Endothelial cell of umbilical vein (primary cell): ENCODE measurements around the gene CELSR2. TPM values are rescaled to one million over a fixed set of nuclear protein-coding genes. Genes with fewer than 3 reads are reported as not detected.

Experiments
- BruUV-seq: library from RNA; stranded (reverse); fragments of 400-500 nt; replicated peaks from 2 replicates; lab custom pipeline; 2021; lab: Mats Ljungman, UMichigan
- CTCF ChIA-PET: fragments of 300-600, 350-600 bp; sonication (Branson Sonifier 250); formaldehyde crosslinking; loops from one replicate; lab custom pipeline; 2021; ENCODE audit warnings: antibody characterized with exemption, inconsistent platforms; lab: Charles Lee
- POLR2A ChIA-PET: fragments of 300-600, 350-600 bp; sonication (Branson Sonifier 250); formaldehyde crosslinking; loops from one replicate; lab custom pipeline; 2021; ENCODE audit warnings: antibody characterized with exemption, inconsistent platforms; lab: Charles Lee
- DNase-seq: peaks from one replicate; pipeline ENCODE4 v3.0.0-alpha.2; 2011; ENCODE audit warnings: low read depth, low spot score
- FAIRE-seq: peaks from 2 replicates; lab custom pipeline; 2011; peaks lifted over from hg19 to GRCh38; lab: Jason Lieb, UNC
- H2AFZ ChIP-seq: 2 replicates; pipeline ENCODE4 v1.6.0; 2012; ENCODE audit warnings: low read depth, low read length, control low read depth, inconsistent platforms
- H3K27ac ChIP-seq: 2 replicates; pipeline ENCODE4 v1.5.1; 2011; ENCODE audit warnings: low read depth, mild to moderate bottlenecking, control low read depth, low read length, moderate library complexity; ENCODE audit not compliant: insufficient read depth
- H3K27me3 ChIP-seq, 2 experiments: 2 replicates each; pipeline versions ENCODE4 v1.6.0 to v1.6.1; 2011; ENCODE audit warnings: low read length in 2 of 2, mixed read lengths in 1 of 2; ENCODE audit not compliant: control insufficient read depth in 2 of 2, insufficient read depth in 2 of 2
- H3K36me3 ChIP-seq, 2 experiments: 2 replicates in 1 of 2; 3 replicates in 1 of 2; pipeline ENCODE4 v1.5.1; 2011; ENCODE audit warnings: low read length in 2 of 2, mild to moderate bottlenecking in 1 of 2, moderate library complexity in 1 of 2; ENCODE audit not compliant: control insufficient read depth in 2 of 2, insufficient read depth in 2 of 2; ENCODE audit errors: extremely low read depth in 1 of 2
- H3K4me1 ChIP-seq: 3 replicates; pipeline ENCODE4 v1.5.1; 2011; ENCODE audit warnings: mild to moderate bottlenecking, low read length; ENCODE audit not compliant: control insufficient read depth, insufficient read depth; ENCODE audit errors: extremely low read depth
- H3K4me2 ChIP-seq: 2 replicates; pipeline ENCODE4 v1.6.1; 2011; ENCODE audit warnings: low read length, control low read depth, mixed read lengths; ENCODE audit not compliant: insufficient read depth
- H3K4me3 ChIP-seq, 3 experiments: fragments of 200-600 bp in 1 of 3; sonication (generic), shearing (Covaris generic) in 1 of 3; replicated peaks in 1 of 3; 2 replicates each; pipeline ENCODE4 v1.5.1; 2011 to 2016; ENCODE audit warnings: control low read depth in 3 of 3, low read length in 3 of 3, mild to moderate bottlenecking in 2 of 3, inconsistent platforms in 1 of 3, low read depth in 1 of 3, moderate library complexity in 1 of 3; ENCODE audit not compliant: insufficient read depth in 1 of 3
- H3K79me2 ChIP-seq: 2 replicates; pipeline ENCODE4 v1.6.0; 2012; ENCODE audit warnings: low read length, inconsistent platforms; ENCODE audit not compliant: control insufficient read depth, insufficient read depth
- H3K9ac ChIP-seq: replicated peaks from 2 replicates; pipeline ENCODE3; 2011; ENCODE audit warnings: low read length, control low read depth; ENCODE audit not compliant: insufficient read depth; ENCODE audit errors: extremely low read depth
- H3K9me1 ChIP-seq: replicated peaks from 3 replicates; pipeline ENCODE4 v1.6.0; 2011; ENCODE audit warnings: mild to moderate bottlenecking, low read length; ENCODE audit not compliant: control insufficient read depth, insufficient read depth; ENCODE audit errors: extremely low read depth
- H3K9me3 ChIP-seq: replicated peaks from 2 replicates; pipeline ENCODE4 v1.5.1; 2012; ENCODE audit warnings: low read length, inconsistent platforms; ENCODE audit not compliant: control insufficient read depth, insufficient read depth
- H4K20me1 ChIP-seq: replicated peaks from 2 replicates; pipeline ENCODE3; 2011; ENCODE audit warnings: mild to moderate bottlenecking, low read length; ENCODE audit not compliant: control insufficient read depth, insufficient read depth; ENCODE audit errors: extremely low read depth
- EZH2 ChIP-seq: IDR thresholded peaks from 2 replicates; pipeline ENCODE4 v1.6.1; 2012; ENCODE audit warnings: borderline replicate concordance, low read depth, mild to moderate bottlenecking, moderate library complexity, low read length, inconsistent platforms; ENCODE audit not compliant: severe bottlenecking
- FOS ChIP-seq: IDR thresholded peaks from 2 replicates; pipeline ENCODE4 v1.6.1; 2011; ENCODE audit warnings: mild to moderate bottlenecking, low read length, moderate library complexity, borderline replicate concordance; ENCODE audit not compliant: insufficient read depth
- GATA2 ChIP-seq: IDR thresholded peaks from 2 replicates; pipeline ENCODE4 v1.7.0; 2011; ENCODE audit warnings: low read depth, mild to moderate bottlenecking, moderate library complexity, mixed read lengths, low read length; ENCODE audit not compliant: insufficient read length, insufficient read depth
- JUN ChIP-seq: IDR thresholded peaks from 2 replicates; pipeline ENCODE4 v1.6.1; 2011; ENCODE audit warnings: borderline replicate concordance, low read depth; ENCODE audit not compliant: insufficient read length, insufficient read depth
- MAX ChIP-seq: IDR thresholded peaks from 2 replicates; pipeline ENCODE4 v1.6.1; 2011; ENCODE audit not compliant: insufficient read depth, insufficient read length
- MYC ChIP-seq: IDR thresholded peaks from one replicate; pipeline ENCODE4 v1.6.1; 2011; ENCODE audit warnings: mild to moderate bottlenecking, low read depth, low read length
- POLR2A ChIP-seq: IDR thresholded peaks from 2 replicates; pipeline ENCODE4 v1.6.1; 2012; ENCODE audit warnings: low read depth, mild to moderate bottlenecking, control low read depth, low read length
- POLR2AphosphoS5 ChIP-seq: IDR thresholded peaks from 2 replicates; pipeline ENCODE4 v1.6.1; 2012; ENCODE audit warnings: low read depth, mild to moderate bottlenecking, control low read depth, low read length, moderate library complexity; ENCODE audit not compliant: insufficient read depth
- dilution Hi-C: fragments of 300-500 bp; cut with MboI; formaldehyde crosslinking; loops from one replicate; pipeline ENCODE4 v1.15.0; 2019; ENCODE audit warnings: low sequenced_read_pairs; ENCODE audit not compliant: extremely low pct_ligation_motif_present
- intact Hi-C: fragments of 100-400 bp; cut with micrococcal nuclease; formaldehyde crosslinking; loops from one replicate; pipeline ENCODE4 v1.10.0; 2022
- polyA plus RNA-seq, 4 experiments: library from polyadenylated mRNA; depleted of rRNA in 3 of 4; stranded (reverse) in 3 of 4; unstranded in 1 of 4; fragments of >200 nt; gene quantifications; 2 replicates each; pipeline versions ENCODE4 v1.2.1 to v1.2.3, GENCODE V29; 2011 to 2012; ENCODE audit warnings: missing spikeins in 1 of 4
- total RNA-seq: library from RNA; stranded (reverse); gene quantifications from 2 replicates; pipeline ENCODE4 v1.2.3, GENCODE V29; 2021
- TF ChIP-seq, protein P1 (sequence below), 2 donors: IDR thresholded peaks; 1 replicate in 1 of 2; 2 replicates in 1 of 2; pipeline ENCODE4 v1.5.1; 2011; ENCODE audit warnings: low read length in 2 of 2, mild to moderate bottlenecking in 2 of 2, moderate library complexity in 2 of 2, control low read depth in 1 of 2, inconsistent platforms in 1 of 2, low read depth in 1 of 2; ENCODE audit not compliant: insufficient read depth in 1 of 2; ENCODE audit errors: extremely low read depth in 1 of 2

CELSR2 gene
- total and polyA plus RNA-seq, 2 donors (not counting 3 experiments of a cell fraction or from before 2014, with no cell fraction given): 0.90 to 1.4 TPM

DNA sequence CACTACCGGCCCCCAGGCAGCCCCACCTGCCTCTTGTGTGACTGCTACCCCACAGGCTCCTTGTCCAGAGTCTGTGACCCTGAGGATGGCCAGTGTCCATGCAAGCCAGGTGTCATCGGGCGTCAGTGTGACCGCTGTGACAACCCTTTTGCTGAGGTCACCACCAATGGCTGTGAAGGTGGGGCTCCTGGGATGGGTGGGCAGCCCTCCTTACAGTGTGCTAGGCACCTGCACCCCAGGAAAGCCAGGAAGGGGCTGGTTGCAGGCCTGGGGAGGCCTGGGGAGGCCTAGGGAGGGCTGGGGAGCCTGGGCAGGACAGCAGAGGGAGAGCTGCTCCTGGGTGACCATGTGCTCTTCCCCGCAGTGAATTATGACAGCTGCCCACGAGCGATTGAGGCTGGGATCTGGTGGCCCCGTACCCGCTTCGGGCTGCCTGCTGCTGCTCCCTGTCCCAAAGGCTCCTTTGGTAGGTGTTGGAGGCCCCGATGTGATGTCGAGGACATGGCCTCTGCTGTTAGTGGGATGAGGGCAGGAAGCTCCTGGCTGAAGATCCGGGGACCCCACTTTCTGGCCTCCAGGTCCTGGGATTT, 16.5 kb downstream of the CELSR2 start:
- H3K79me2 ChIP-seq: no peaks in the 10 kb centered on the region
- no peaks in the 10 kb centered on the region for H3K9me1 ChIP-seq
- H3K9ac ChIP-seq: no peak overlapping the region
- H3K27me3 ChIP-seq: no peaks in the 10 kb centered on the region
- ChIA-PET CTCF (interaction anchor here (1.0 to 5.5 kb wide), 4 partner anchors 11 to 267 kb away, joined by 3 to 124 read pairs (median 22); partner anchors contain the start of gene SORT1), POLR2A (no interaction called here)
- intact Hi-C loops (no loop called here), dilution Hi-C loops (no loop called here)
- DNase-seq: no peak
- H4K20me1 ChIP-seq: no peaks in the 10 kb centered on the region
- no peak overlapping the region for H3K27ac ChIP-seq
- H2AFZ ChIP-seq: no peak overlapping the region
- no peaks in the 10 kb centered on the region for H3K9me3 ChIP-seq
- H3K4me3 ChIP-seq: no peak overlapping the region
- FAIRE-seq: no peak
- H3K4me2 ChIP-seq: no peak overlapping the region
- no TSS peak for BruUV-seq
- H3K4me1 ChIP-seq: no peaks in the 10 kb centered on the region
- H3K36me3 ChIP-seq: no peaks in the 10 kb centered on the region
- TF ChIP-seq MAX: no peak
- no peak for TF ChIP-seq POLR2A
- no peak for TF ChIP-seq EZH2
- TF ChIP-seq, protein P1, sequence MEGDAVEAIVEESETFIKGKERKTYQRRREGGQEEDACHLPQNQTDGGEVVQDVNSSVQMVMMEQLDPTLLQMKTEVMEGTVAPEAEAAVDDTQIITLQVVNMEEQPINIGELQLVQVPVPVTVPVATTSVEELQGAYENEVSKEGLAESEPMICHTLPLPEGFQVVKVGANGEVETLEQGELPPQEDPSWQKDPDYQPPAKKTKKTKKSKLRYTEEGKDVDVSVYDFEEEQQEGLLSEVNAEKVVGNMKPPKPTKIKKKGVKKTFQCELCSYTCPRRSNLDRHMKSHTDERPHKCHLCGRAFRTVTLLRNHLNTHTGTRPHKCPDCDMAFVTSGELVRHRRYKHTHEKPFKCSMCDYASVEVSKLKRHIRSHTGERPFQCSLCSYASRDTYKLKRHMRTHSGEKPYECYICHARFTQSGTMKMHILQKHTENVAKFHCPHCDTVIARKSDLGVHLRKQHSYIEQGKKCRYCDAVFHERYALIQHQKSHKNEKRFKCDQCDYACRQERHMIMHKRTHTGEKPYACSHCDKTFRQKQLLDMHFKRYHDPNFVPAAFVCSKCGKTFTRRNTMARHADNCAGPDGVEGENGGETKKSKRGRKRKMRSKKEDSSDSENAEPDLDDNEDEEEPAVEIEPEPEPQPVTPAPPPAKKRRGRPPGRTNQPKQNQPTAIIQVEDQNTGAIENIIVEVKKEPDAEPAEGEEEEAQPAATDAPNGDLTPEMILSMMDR (IDR thresholded peaks at IDR 0.05; ENCODE audit: extremely low read depth in 1 of 2, insufficient read depth in 1 of 2, low read depth in 1 of 2, low read length in 2 of 2): no peak
- TF ChIP-seq GATA2: no peak
- TF ChIP-seq MYC: no peak
- no peak for TF ChIP-seq POLR2AphosphoS5
- TF ChIP-seq FOS: no peak
- no peak for TF ChIP-seq JUN
